ENCODE data around the gene BCS1L. TPM values are rescaled to one million over a fixed set of nuclear protein-coding genes. Genes with fewer than 3 reads are reported as not detected.
A peak's percentile ranks its signal among the peaks of the same experiment; 100 is the strongest.

BCS1L gene
- total and polyA plus RNA-seq, 2 of the 13 experiments (the other 11 are each of a cell fraction or from before 2014, with no cell fraction given), result 48.9 to 76.0 TPM

- TF ChIP-seq ZHX2 (IDR thresholded peaks at IDR 0.05; ENCODE audit: low read depth), result peak; percentile 39; the same call in 1 of the 2 replicates
- TF ChIP-seq ZHX2 (CRISPR knock-in tag; IDR thresholded peaks at IDR 0.05; ENCODE audit: borderline replicate concordance), result no peak
- peak; percentile 58 for TF ChIP-seq ESRRA (CRISPR knock-in tag; IDR thresholded peaks at IDR 0.05; ENCODE audit: low read depth)
- peak; percentile 57 for TF ChIP-seq SIN3B (IDR thresholded peaks at IDR 0.05; ENCODE audit: low read length)
- TF ChIP-seq RELA (CRISPR knock-in tag; IDR thresholded peaks at IDR 0.05), result peak; percentile 28; the same call in 1 of the 2 replicates
- TF ChIP-seq ZNF546 (CRISPR knock-in tag; conservative IDR thresholded peaks at IDR 0.05), result no peak
- peak; percentile 73; the same call in 1 of the 2 replicates for TF ChIP-seq MTF2 (CRISPR knock-in tag; IDR thresholded peaks at IDR 0.05; ENCODE audit: borderline replicate concordance)
- TF ChIP-seq HES4 (CRISPR knock-in tag; IDR thresholded peaks at IDR 0.05; ENCODE audit: borderline replicate concordance), result peak; percentile 73; the same call in 1 of the 2 replicates
- no peak; the same call in 1 of the 2 replicates for TF ChIP-seq ZNF552 (CRISPR knock-in tag; IDR thresholded peaks at IDR 0.05; ENCODE audit: borderline replicate concordance)
- TF ChIP-seq NFE2L2 (IDR thresholded peaks at IDR 0.05; ENCODE audit: low read length), result no peak
- TF ChIP-seq TIGD3 (CRISPR knock-in tag; IDR thresholded peaks at IDR 0.05; ENCODE audit: borderline replicate concordance), result no peak
- no peak for TF ChIP-seq LRRFIP1 (CRISPR knock-in tag; conservative IDR thresholded peaks at IDR 0.05)
- TF ChIP-seq ZNF691 (CRISPR knock-in tag; IDR thresholded peaks at IDR 0.05; ENCODE audit: borderline replicate concordance, low read depth), result peak; percentile 89; the same call in 1 of the 2 replicates
- TF ChIP-seq TAF1 (CRISPR knock-in tag; IDR thresholded peaks at IDR 0.05), result peak; percentile 65; the same call in 1 of the 2 replicates
- no peak for TF ChIP-seq MBNL3 (CRISPR knock-in tag; conservative IDR thresholded peaks at IDR 0.05)
- TF ChIP-seq TBL1XR1 (IDR thresholded peaks at IDR 0.05; ENCODE audit: borderline replicate concordance, low read length, partially characterized antibody), result no peak
- TF ChIP-seq TEAD3 (CRISPR knock-in tag; optimal IDR thresholded peaks at IDR 0.05; ENCODE audit: borderline replicate concordance), result peak; percentile 67
- TF ChIP-seq ZNF724P (CRISPR knock-in tag; IDR thresholded peaks at IDR 0.05; ENCODE audit: borderline replicate concordance), result no peak
- no peak for TF ChIP-seq ZNF850 (CRISPR knock-in tag; conservative IDR thresholded peaks at IDR 0.05)
Measured at GRCh38 chr2:218659258-218659987, at the start of gene BCS1L, which contains the start of gene ZNF142 (continued).

All from HepG2 (cell line).